HepG2 (cell line): Measurements from ENCODE around the gene IFNL1. TPM values are rescaled to one million over a fixed set of nuclear protein-coding genes. Genes with fewer than 3 reads are reported as not detected.

Experiments used
- BHLHE40 ChIP-seq: IDR thresholded peaks from 2 replicates; pipeline ENCODE4 v1.6.1; 2011; ENCODE audit warnings: low read length, improper control_type of control experiment
- GABPA ChIP-seq, 2 experiments: IDR thresholded peaks; 2 replicates each; pipeline ENCODE4 v1.6.1; 2011 to 2016; ENCODE audit warnings: low read depth in 2 of 2, low read length in 1 of 2, missing biosample characterization in 1 of 2, missing genetic modification characterization in 1 of 2
- MAFG ChIP-seq: sonication (generic); formaldehyde crosslinking; IDR thresholded peaks from 2 replicates; pipeline ENCODE4 v1.5.1; 2020; ENCODE audit warnings: mild to moderate bottlenecking, missing genetic modification reagents
- MAZ ChIP-seq, 2 experiments: sonication (generic) in 1 of 2; formaldehyde crosslinking in 1 of 2; IDR thresholded peaks; 2 replicates each; pipeline versions ENCODE4 v1.5.0 to v1.6.1; 2012 to 2020; ENCODE audit warnings: low read depth in 2 of 2, mild to moderate bottlenecking in 2 of 2, borderline replicate concordance in 1 of 2, improper control_type of control experiment in 1 of 2, low read length in 1 of 2, missing genetic modification reagents in 1 of 2, moderate library complexity in 1 of 2
- NR2F2 ChIP-seq: IDR thresholded peaks from 2 replicates; pipeline ENCODE4 v1.6.1; 2012; ENCODE audit warnings: low read depth, inconsistent platforms, borderline replicate concordance
- SMARCE1 ChIP-seq: fragments of 450-650 bp; IDR thresholded peaks from 2 replicates; pipeline ENCODE4 v1.6.1; 2017; ENCODE audit warnings: borderline replicate concordance
- TARDBP ChIP-seq: sonication (generic); formaldehyde crosslinking; IDR thresholded peaks from 2 replicates; pipeline ENCODE4 v1.8.0; 2022; ENCODE audit warnings: mild to moderate bottlenecking, missing genetic modification reagents
- TMF1 ChIP-seq: sonication (generic); formaldehyde crosslinking; IDR thresholded peaks from 2 replicates; pipeline ENCODE4 v1.8.1; 2022; ENCODE audit warnings: low read depth, missing genetic modification reagents
- TOPORS ChIP-seq: sonication (generic); formaldehyde crosslinking; IDR thresholded peaks from 2 replicates; pipeline ENCODE4 v1.8.0; 2023; ENCODE audit warnings: mild to moderate bottlenecking, missing genetic modification reagents
- ZNF264 ChIP-seq: sonication (generic); formaldehyde crosslinking; IDR thresholded peaks from 2 replicates; pipeline ENCODE4 v1.4.0; 2020; ENCODE audit warnings: missing genetic modification reagents
- ZNF329 ChIP-seq: sonication (generic); formaldehyde crosslinking; IDR thresholded peaks from 2 replicates; pipeline ENCODE4 v1.9.0; 2021; ENCODE audit warnings: low read depth, mild to moderate bottlenecking, missing genetic modification reagents
- ZNF383 ChIP-seq: sonication (generic); formaldehyde crosslinking; IDR thresholded peaks from 2 replicates; pipeline ENCODE4 v1.4.0; 2020; ENCODE audit warnings: missing genetic modification reagents, mild to moderate bottlenecking, borderline replicate concordance
- ZNF546 ChIP-seq: sonication (generic); formaldehyde crosslinking; conservative IDR thresholded peaks from 2 replicates; pipeline ENCODE4 v1.8.1; 2023; ENCODE audit warnings: mild to moderate bottlenecking, missing genetic modification reagents
- ZNF775 ChIP-seq: sonication (generic); formaldehyde crosslinking; IDR thresholded peaks from 2 replicates; pipeline ENCODE4 v1.4.0; 2020; ENCODE audit warnings: missing genetic modification reagents, mild to moderate bottlenecking, moderate library complexity, borderline replicate concordance
- ZNF883 ChIP-seq: sonication (generic); formaldehyde crosslinking; IDR thresholded peaks from 2 replicates; pipeline ENCODE4 v1.5.1; 2020; ENCODE audit warnings: mild to moderate bottlenecking, missing genetic modification reagents; ENCODE audit errors: not compliant biosample characterization
- polyA plus RNA-seq, 8 experiments: library from polyadenylated mRNA; depleted of rRNA in 3 of 8; stranded (reverse) in 7 of 8; unstranded in 1 of 8; fragments of >200 nt; fragmentation: Illumina TruSeq in 4 of 8; extraction: Trizol in 4 of 8; gene quantifications; 2 replicates each; pipeline versions ENCODE4 v1.2.1 to v1.2.3, GENCODE V29; 2011 to 2016; ENCODE audit warnings: low read depth in 4 of 8, missing spikeins in 1 of 8, mixed read lengths in 1 of 8; ENCODE audit not compliant: insufficient read depth in 1 of 8
- total RNA-seq, 5 experiments: library from RNA; depleted of rRNA; stranded (reverse); fragments of >200 nt; fragmentation: Illumina TruSeq; extraction: Trizol; gene quantifications; 2 replicates each; pipeline ENCODE4 v1.2.3, GENCODE V29; 2016; ENCODE audit warnings: low read depth in 1 of 5
- TF ChIP-seq, protein P1 (sequence below): sonication (generic); formaldehyde crosslinking; IDR thresholded peaks from 2 replicates; pipeline ENCODE4 v1.5.1; 2020; ENCODE audit warnings: missing genetic modification reagents, mild to moderate bottlenecking, borderline replicate concordance
- TF ChIP-seq, protein P2 (sequence below): sonication (generic); formaldehyde crosslinking; IDR thresholded peaks from 2 replicates; pipeline ENCODE4 v1.9.0; 2021; ENCODE audit warnings: missing genetic modification reagents, borderline replicate concordance
- TF ChIP-seq, protein P3 (sequence below): sonication (generic); formaldehyde crosslinking; IDR thresholded peaks from 2 replicates; pipeline ENCODE4 v1.4.0; 2020; ENCODE audit warnings: missing genetic modification reagents
- TF ChIP-seq, protein P4 (sequence below): IDR thresholded peaks from 2 replicates; pipeline ENCODE4 v1.6.1; 2018; ENCODE audit warnings: missing genetic modification reagents
- TF ChIP-seq, protein P5 (sequence below): IDR thresholded peaks from 2 replicates; pipeline ENCODE4 v1.6.1; 2012; ENCODE audit warnings: inconsistent platforms

Gene IFNL1
- total and polyA plus RNA-seq, 2 of the 13 experiments (the other 11 are each of a cell fraction or from before 2014, with no cell fraction given): not detected

DNA sequence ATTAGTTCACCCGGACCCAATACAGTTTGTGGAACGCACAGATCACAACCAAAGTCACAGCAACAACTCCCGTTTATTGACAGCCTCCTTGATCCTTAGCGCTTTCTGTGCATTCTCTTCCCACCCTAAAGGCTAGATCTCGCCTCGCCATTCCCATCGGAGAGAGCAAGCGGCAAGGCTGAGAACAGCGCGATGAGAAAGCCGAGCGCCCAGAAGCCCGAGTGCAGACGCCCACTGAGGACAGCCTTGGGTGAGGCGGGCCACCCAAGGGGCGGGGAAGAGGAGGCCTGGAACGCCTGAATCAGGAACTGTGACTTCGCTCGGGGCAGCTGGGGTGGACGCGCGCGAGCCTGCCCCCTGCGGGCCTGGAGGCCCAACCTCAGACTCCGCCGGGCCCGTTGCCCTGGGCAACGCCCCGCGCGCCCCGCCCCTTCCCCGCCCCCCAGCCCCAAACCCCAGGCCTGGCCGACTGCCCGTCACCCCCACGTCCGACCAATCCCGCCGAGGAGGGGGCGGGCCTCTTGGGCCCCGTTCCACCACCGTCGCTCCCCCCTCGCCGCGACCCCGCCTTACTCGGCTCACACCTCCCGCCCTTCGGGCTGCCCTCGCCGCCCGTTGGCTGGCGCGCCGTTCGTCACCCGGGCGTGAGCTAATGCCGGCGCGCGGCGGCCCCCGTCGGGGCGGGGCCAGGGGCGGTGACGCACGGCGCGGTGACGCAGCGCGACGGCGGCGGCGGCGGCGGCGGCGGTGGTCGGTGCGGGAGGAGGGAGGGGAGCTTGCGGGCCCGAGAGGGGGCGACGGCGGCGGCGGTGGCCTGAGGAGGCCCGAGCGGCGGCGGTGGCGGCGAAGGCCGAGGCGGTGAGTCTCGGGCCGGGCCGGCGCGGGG lies 45.8 kb downstream of the IFNL1 start, which contains the start of gene SAMD4B (continued):
- TF ChIP-seq GABPA (IDR thresholded peaks at IDR 0.05; ENCODE audit: low read depth, low read length) (peak; percentile 73), GABPA (CRISPR knock-in tag; IDR thresholded peaks at IDR 0.05; ENCODE audit: low read depth) (peak; percentile 90), SMARCE1 (no peak), MAZ (IDR thresholded peaks at IDR 0.05; ENCODE audit: borderline replicate concordance, low read depth, low read length) (peak; percentile 87; the same call in 1 of the 2 replicates), MAZ (CRISPR knock-in tag; IDR thresholded peaks at IDR 0.05; ENCODE audit: low read depth) (peak; percentile 55), TMF1 (CRISPR knock-in tag) (no peak), TOPORS (CRISPR knock-in tag) (no peak), ZNF546 (no peak), ZNF883 (CRISPR knock-in tag) (peak; percentile 67), MAFG (CRISPR knock-in tag) (no peak), NR2F2 (no peak), TARDBP (CRISPR knock-in tag) (peak; percentile 78), ZNF775 (CRISPR knock-in tag) (no peak), ZNF264 (CRISPR knock-in tag) (no peak), BHLHE40 (no peak), ZNF383 (CRISPR knock-in tag) (0 out of 2 replicates have a peak, but pooled peaks have one; percentile 38), ZNF329 (CRISPR knock-in tag) (no peak; the same call in 1 of the 2 replicates)
- TF ChIP-seq, protein P1, sequence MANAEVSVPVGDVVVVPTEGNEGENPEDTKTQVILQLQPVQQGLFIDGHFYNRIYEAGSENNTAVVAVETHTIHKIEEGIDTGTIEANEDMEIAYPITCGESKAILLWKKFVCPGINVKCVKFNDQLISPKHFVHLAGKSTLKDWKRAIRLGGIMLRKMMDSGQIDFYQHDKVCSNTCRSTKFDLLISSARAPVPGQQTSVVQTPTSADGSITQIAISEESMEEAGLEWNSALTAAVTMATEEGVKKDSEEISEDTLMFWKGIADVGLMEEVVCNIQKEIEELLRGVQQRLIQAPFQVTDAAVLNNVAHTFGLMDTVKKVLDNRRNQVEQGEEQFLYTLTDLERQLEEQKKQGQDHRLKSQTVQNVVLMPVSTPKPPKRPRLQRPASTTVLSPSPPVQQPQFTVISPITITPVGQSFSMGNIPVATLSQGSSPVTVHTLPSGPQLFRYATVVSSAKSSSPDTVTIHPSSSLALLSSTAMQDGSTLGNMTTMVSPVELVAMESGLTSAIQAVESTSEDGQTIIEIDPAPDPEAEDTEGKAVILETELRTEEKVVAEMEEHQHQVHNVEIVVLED (CRISPR knock-in tag): peak; percentile 94
- TF ChIP-seq, protein P2, sequence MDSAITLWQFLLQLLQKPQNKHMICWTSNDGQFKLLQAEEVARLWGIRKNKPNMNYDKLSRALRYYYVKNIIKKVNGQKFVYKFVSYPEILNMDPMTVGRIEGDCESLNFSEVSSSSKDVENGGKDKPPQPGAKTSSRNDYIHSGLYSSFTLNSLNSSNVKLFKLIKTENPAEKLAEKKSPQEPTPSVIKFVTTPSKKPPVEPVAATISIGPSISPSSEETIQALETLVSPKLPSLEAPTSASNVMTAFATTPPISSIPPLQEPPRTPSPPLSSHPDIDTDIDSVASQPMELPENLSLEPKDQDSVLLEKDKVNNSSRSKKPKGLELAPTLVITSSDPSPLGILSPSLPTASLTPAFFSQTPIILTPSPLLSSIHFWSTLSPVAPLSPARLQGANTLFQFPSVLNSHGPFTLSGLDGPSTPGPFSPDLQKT: no peak
- TF ChIP-seq, protein P3, sequence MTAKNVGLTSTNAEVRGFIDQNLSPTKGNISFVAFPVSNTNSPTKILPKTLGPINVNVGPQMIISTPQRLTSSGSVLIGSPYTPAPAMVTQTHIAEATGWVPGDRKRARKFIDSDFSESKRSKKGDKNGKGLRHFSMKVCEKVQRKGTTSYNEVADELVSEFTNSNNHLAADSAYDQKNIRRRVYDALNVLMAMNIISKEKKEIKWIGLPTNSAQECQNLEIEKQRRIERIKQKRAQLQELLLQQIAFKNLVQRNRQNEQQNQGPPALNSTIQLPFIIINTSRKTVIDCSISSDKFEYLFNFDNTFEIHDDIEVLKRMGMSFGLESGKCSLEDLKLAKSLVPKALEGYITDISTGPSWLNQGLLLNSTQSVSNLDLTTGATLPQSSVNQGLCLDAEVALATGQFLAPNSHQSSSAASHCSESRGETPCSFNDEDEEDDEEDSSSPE (CRISPR knock-in tag): peak; percentile 53
- TF ChIP-seq, protein P4, sequence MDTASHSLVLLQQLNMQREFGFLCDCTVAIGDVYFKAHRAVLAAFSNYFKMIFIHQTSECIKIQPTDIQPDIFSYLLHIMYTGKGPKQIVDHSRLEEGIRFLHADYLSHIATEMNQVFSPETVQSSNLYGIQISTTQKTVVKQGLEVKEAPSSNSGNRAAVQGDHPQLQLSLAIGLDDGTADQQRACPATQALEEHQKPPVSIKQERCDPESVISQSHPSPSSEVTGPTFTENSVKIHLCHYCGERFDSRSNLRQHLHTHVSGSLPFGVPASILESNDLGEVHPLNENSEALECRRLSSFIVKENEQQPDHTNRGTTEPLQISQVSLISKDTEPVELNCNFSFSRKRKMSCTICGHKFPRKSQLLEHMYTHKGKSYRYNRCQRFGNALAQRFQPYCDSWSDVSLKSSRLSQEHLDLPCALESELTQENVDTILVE (CRISPR knock-in tag): peak; percentile 62; the same call in 1 of the 2 replicates
- TF ChIP-seq, protein P5, sequence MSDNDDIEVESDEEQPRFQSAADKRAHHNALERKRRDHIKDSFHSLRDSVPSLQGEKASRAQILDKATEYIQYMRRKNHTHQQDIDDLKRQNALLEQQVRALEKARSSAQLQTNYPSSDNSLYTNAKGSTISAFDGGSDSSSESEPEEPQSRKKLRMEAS: peak; percentile 84; the same call in 1 of the 2 replicates
